Fibroblast of upper back skin (primary cell): Measurements from ENCODE around the gene AHSP.
"Not testable (repeated sequence)": the region's sequence is repeated elsewhere in the genome, so short reads cannot be mapped to it uniquely, and the experiment has no call there.

Source experiments
- DNase-seq: peaks from one replicate; pipeline ENCODE4 v3.0.0-alpha.2; 2013

AHSP gene

GRCh38 chr16:31532120-31532519, 4.4 kb downstream of the AHSP start:
- DNase-seq = no peak

- DNase-seq = no peak
Observed at GRCh38 chr16:31532896-31533295, 5.2 kb downstream of the AHSP start.

DNA sequence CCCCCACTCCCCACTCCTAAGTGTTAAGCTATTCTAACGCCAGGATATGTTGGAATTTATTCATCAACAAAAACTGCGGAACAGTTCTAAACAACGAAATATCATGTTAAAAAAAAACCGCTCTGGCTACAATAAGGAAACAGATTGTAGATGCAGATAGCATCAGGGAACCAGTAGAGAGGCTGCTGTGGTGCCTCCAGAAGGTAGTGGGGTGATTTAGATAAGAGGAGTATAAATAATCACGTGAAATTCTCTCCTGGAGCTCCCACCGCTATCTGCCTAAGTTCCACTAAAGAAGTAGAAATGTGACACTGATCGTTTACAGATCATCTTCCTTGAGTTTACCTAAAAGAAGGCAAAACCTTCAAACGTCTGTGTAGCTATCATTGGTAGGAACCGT, 8.0 kb downstream of the AHSP start:
- no peak for DNase-seq

DNA sequence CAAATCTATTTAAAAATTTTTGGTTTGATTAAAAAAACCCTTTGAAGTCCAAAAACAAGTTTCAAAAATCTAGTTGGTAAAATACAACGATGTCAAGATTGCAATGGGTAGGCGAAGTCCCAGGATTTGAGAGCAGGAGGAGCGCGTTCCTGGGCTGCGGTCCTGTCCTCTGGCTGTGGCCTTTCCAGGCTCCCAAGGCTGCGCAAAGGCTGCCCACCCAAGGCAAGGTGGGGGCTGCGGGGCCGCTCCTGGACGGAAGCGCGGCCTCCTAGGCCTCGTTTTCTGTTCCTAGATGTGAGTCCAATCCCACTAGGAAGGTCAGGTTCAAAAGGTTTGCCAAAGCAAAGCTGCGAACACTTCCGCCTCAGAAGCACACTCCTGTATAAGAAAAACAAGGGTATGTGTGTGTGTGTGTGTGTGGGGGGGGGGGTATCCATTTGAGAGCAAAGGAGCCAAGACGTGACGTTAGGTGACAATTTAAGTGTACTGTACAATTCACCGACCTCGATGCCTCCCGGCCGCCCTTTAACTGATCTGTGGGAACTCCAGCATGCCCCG, 9.2 kb downstream of the AHSP start:
- no peak for DNase-seq

DNA sequence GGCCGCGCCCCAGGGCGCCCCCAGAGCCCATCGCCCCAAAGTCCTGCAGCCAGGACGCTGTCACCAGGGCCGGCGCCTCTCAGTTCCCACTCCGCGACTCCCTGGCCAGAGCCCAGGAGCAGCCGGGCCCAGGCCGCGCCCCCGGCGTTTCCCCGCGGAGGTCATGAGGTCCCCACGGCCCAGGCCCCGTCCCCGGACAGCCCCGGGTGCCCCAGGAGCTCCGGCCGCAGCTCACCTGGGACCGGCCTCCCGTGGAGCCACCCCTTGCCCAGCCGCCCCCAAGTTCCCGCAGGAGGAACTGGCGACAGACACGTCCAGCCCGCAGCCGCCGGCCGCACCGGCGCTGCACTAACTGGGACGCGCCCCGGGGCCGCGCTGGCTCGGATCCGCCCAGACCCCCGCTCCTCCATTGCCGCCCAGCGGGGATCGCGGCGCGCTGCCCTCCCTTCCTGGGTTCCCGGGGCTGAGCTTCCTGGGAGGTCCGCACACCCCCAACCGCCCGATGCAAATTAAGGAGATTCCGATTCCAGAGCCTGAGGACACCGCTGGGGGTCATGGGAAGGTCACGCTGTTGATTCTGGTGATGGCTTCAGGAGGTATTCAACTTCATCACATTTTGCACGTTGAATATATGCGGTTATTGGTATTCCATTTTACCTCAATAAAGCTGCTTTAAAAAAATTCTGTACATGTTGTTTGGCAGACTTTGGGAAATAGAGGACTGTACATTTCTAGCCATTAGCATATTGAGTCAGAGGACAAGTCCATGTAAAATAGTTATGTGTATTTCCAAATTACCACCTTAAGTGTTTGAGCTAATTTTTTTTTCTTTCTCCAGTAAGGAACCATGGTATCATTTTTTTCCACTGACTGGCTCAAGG, 9.9 kb downstream of the AHSP start:
- DNase-seq = peak; percentile 29

DNA sequence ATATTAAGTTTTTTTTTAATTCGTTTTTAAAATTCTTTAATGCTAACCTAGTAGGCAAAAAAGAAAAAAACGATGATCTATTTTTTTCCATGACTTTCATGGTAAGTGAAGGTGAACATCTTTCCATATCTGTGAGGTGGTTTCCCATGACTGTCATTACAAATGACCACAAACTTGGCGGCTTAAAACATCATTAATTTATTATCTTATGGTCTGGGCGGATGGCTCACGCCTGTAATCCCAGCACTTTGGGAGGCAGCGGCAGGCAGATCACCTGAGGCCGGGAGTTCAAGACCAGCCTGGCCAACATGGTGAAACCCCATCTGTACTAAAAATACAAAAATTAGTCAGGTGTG, 10.5 kb downstream of the AHSP start:
- not testable (repeated sequence) for DNase-seq

DNA sequence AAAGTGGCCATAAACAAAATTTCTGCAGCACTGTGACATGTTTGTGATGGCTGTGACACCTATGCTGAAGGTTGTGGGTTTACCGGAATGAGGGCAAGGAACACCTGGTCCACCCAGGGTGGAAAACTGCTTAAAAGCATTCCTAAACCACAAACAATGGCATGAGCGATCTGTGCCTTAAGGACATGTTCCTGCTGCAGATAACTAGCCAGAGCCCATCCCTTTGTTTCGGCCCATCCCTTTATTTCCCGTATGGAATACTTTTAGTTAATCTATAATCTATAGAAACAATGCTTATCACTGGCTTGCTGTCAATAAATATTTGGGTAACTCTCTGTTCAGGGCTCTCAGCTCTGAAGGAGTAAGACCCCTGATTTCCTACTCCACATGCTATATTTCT, 12.1 kb downstream of the AHSP start:
- DNase-seq = not testable (repeated sequence)

DNA sequence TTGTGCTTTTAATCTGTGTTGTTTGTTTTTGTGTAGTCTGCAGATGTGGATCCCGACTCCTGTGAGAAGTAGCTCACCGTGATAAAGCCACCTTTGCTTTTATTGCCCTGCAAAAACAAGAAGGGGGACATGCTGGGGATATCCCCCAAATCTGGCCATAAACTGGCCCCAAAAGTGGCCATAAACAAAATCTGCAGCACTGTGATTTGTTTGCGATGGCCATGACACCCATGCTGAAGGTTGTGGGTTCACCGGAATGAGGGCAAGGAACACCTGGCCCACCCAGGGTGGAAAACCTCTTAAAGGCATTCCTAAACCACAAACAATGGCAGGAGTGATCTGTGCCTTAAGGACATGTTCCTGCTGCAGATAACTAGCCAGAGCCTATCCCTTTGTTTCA, 15.1 kb downstream of the AHSP start:
- no peak for DNase-seq

- no peak for DNase-seq
Observed at GRCh38 chr16:31561426-31562233, 33.9 kb downstream of the AHSP start.

GRCh38 chr16:31568577-31569359, 41.1 kb downstream of the AHSP start:
- DNase-seq = peak; percentile 13

GRCh38 chr16:31569360-31569717, 41.6 kb downstream of the AHSP start:
- no peak for DNase-seq

DNA sequence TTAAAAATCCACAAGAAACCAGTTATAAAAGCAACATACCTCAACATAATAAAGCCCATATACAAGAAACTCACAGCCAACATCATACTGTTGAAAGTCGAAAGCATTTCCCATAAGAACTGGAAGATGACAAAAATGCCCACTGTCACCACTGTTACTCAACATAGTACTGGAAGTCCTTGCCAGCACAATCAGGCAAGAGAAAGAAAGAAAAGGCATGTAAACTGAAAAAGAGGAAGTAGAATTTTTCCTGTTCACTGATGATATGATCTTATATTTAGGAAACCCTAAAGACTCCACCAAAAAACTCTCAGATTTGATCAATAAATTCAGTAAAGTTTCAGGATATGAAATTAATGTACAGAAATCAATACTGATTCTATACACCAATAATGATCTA, 45.1 kb downstream of the AHSP start:
- DNase-seq = no peak

- DNase-seq = not testable (repeated sequence)
Observed at GRCh38 chr16:31574159-31574558, 46.5 kb downstream of the AHSP start.

DNA sequence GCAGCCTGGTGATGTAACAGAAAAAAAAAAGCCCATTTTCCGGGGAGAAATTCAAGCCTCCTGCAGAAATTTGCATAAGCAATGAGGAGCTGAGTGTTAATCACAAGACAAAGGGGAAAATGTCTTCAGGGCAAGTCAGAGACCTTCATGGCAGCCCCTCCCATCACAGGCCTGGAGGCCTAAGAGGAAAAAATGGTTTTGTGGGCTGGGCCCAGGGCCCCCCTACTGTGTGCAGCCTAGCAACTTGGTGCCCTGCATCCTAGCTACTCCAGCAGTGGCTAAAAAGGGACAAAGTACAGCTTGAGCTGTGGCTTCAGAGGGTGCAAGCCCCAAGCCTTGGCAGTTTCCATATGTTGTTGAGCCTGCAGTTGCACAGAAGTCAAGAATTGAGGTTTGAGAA, 49.7 kb downstream of the AHSP start:
- no peak for DNase-seq
